HepG2 (cell line): ENCODE data around the gene PPOX. TPM values are rescaled to one million over a fixed set of nuclear protein-coding genes. Genes with fewer than 3 reads are reported as not detected.

Experiments used
- BHLHE40 ChIP-seq: IDR thresholded peaks from 2 replicates; pipeline ENCODE4 v1.6.1; 2011; ENCODE audit warnings: low read length, improper control_type of control experiment
- GRHL1 ChIP-seq: sonication (generic); formaldehyde crosslinking; conservative IDR thresholded peaks from 2 replicates; pipeline ENCODE4 v1.8.0; 2022; ENCODE audit warnings: missing genetic modification reagents
- HMGXB3 ChIP-seq: sonication (generic); formaldehyde crosslinking; IDR thresholded peaks from 2 replicates; pipeline ENCODE4 v1.4.0; 2020; ENCODE audit warnings: missing genetic modification reagents, borderline replicate concordance
- REST ChIP-seq, 2 experiments: IDR thresholded peaks; 2 replicates each; pipeline ENCODE4 v1.6.1; 2011 to 2012; ENCODE audit warnings: low read length in 2 of 2, borderline replicate concordance in 1 of 2, low read depth in 1 of 2, mild to moderate bottlenecking in 1 of 2, moderate library complexity in 1 of 2
- UBTF ChIP-seq: sonication (generic); formaldehyde crosslinking; IDR thresholded peaks from 2 replicates; pipeline ENCODE4 v1.4.0; 2020; ENCODE audit warnings: mild to moderate bottlenecking, missing genetic modification reagents
- USF2 ChIP-seq, 2 experiments: sonication (generic) in 1 of 2; formaldehyde crosslinking in 1 of 2; IDR thresholded peaks; 2 replicates each; pipeline versions ENCODE4 v1.5.1 to v1.6.1; 2011 to 2020; ENCODE audit warnings: borderline replicate concordance in 1 of 2, low read depth in 1 of 2, low read length in 1 of 2, mild to moderate bottlenecking in 1 of 2, missing genetic modification reagents in 1 of 2, moderate library complexity in 1 of 2
- ZBTB20 ChIP-seq: sonication (generic); formaldehyde crosslinking; IDR thresholded peaks from 2 replicates; pipeline ENCODE4 v1.8.1; 2023; ENCODE audit warnings: missing genetic modification reagents, low read depth, mild to moderate bottlenecking, borderline replicate concordance
- ZFP36L1 ChIP-seq: sonication (generic); formaldehyde crosslinking; IDR thresholded peaks from 2 replicates; pipeline ENCODE4 v1.8.0; 2022; ENCODE audit warnings: mild to moderate bottlenecking, missing genetic modification reagents, moderate library complexity
- ZNF232 ChIP-seq: sonication (generic); formaldehyde crosslinking; IDR thresholded peaks from 2 replicates; pipeline ENCODE4 v1.4.0; 2020; ENCODE audit warnings: missing genetic modification reagents, borderline replicate concordance
- ZNF501 ChIP-seq: sonication (generic); formaldehyde crosslinking; IDR thresholded peaks from 2 replicates; pipeline ENCODE4 v1.5.1; 2020; ENCODE audit warnings: mild to moderate bottlenecking, moderate library complexity, missing genetic modification reagents
- ZNF672 ChIP-seq: sonication (generic); formaldehyde crosslinking; IDR thresholded peaks from 2 replicates; pipeline ENCODE4 v1.8.1; 2022; ENCODE audit warnings: missing genetic modification reagents
- ZNF780A ChIP-seq: sonication (generic); formaldehyde crosslinking; IDR thresholded peaks from 2 replicates; pipeline ENCODE4 v1.8.0; 2022; ENCODE audit warnings: mild to moderate bottlenecking, missing genetic modification reagents, moderate library complexity
- polyA plus RNA-seq, 8 experiments: library from polyadenylated mRNA; depleted of rRNA in 3 of 8; stranded (reverse) in 7 of 8; unstranded in 1 of 8; fragments of >200 nt; fragmentation: Illumina TruSeq in 4 of 8; extraction: Trizol in 4 of 8; gene quantifications; 2 replicates each; pipeline versions ENCODE4 v1.2.1 to v1.2.3, GENCODE V29; 2011 to 2016; ENCODE audit warnings: low read depth in 4 of 8, missing spikeins in 1 of 8, mixed read lengths in 1 of 8; ENCODE audit not compliant: insufficient read depth in 1 of 8
- total RNA-seq, 5 experiments: library from RNA; depleted of rRNA; stranded (reverse); fragments of >200 nt; fragmentation: Illumina TruSeq; extraction: Trizol; gene quantifications; 2 replicates each; pipeline ENCODE4 v1.2.3, GENCODE V29; 2016; ENCODE audit warnings: low read depth in 1 of 5

Gene PPOX
- total and polyA plus RNA-seq, 2 of the 13 experiments (the other 11 are each of a cell fraction or from before 2014, with no cell fraction given), result 15.5 to 27.7 TPM

- no peak for TF ChIP-seq ZBTB20 (CRISPR knock-in tag)
- TF ChIP-seq HMGXB3 (CRISPR knock-in tag), result no peak
- TF ChIP-seq ZNF672 (CRISPR knock-in tag), result no peak
- no peak for TF ChIP-seq GRHL1 (CRISPR knock-in tag)
- no peak for TF ChIP-seq ZFP36L1 (CRISPR knock-in tag)
- TF ChIP-seq ZNF501 (CRISPR knock-in tag), result no peak
- TF ChIP-seq ZNF232 (CRISPR knock-in tag), result no peak
- TF ChIP-seq UBTF (CRISPR knock-in tag), result no peak
- no peak for TF ChIP-seq USF2 (IDR thresholded peaks at IDR 0.05; ENCODE audit: low read depth, low read length)
- no peak for TF ChIP-seq USF2 (CRISPR knock-in tag; IDR thresholded peaks at IDR 0.05; ENCODE audit: borderline replicate concordance)
- TF ChIP-seq ZNF780A (CRISPR knock-in tag), result peak; percentile 75; the same call in 1 of the 2 replicates
- no peak for TF ChIP-seq BHLHE40
- no peak for TF ChIP-seq REST (IDR thresholded peaks at IDR 0.05; ENCODE audit: borderline replicate concordance in 1 of 2, low read depth in 1 of 2, low read length in 2 of 2)
Observed at GRCh38 chr1:161219078-161219892, 53.1 kb downstream of the PPOX start (continued).
